ENCODE data around the gene SLC5A10.

Gene SLC5A10

DNA sequence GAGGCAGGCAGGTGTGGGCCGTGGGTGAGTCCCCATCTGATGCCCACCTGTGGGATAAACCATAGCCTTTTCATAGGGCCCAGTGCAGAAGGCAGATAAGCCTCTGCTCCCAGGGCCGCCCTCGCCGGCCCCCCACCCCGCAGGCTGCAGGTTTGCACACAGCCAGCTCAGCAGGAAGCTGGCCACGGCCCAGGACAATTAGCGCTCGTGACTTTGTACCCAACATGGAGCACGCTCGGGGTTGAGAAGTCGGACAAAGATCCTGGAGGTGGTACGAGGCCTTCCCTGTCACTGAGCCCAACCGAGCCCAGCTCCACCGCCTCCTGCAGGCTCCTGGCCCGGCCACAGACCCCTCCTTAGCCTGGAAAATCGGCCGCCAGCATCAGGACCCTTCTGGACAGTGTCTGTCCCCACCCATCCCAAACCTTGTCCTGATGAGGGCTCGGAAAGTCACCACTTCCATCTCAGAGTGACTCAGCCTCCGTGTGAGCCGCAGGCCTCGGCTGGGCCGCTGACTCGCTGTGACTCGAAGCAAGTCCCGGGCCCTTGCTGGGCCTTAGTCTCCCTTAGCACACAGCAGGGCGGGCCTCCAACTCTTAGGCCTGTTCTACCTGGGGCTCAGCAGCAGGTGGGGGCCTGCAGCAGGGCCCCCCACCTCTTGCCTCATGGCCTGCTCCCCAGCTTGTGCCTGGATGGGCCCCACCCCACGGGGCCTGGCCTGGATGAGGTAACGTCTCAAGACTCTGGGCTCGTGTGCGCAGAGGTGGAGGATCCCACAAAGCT, 29.9 kb downstream of the SLC5A10 start:
- TF ChIP-seq, protein P1, sequence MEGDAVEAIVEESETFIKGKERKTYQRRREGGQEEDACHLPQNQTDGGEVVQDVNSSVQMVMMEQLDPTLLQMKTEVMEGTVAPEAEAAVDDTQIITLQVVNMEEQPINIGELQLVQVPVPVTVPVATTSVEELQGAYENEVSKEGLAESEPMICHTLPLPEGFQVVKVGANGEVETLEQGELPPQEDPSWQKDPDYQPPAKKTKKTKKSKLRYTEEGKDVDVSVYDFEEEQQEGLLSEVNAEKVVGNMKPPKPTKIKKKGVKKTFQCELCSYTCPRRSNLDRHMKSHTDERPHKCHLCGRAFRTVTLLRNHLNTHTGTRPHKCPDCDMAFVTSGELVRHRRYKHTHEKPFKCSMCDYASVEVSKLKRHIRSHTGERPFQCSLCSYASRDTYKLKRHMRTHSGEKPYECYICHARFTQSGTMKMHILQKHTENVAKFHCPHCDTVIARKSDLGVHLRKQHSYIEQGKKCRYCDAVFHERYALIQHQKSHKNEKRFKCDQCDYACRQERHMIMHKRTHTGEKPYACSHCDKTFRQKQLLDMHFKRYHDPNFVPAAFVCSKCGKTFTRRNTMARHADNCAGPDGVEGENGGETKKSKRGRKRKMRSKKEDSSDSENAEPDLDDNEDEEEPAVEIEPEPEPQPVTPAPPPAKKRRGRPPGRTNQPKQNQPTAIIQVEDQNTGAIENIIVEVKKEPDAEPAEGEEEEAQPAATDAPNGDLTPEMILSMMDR (IDR thresholded peaks at IDR 0.05; ENCODE audit: borderline replicate concordance, control extremely low read depth, extremely low read depth, insufficient read depth, missing control alignments): no peak
- in situ Hi-C loops (cut with MboI; ENCODE audit: low sequenced_read_pairs, unreplicated experiment): no loop called here
- no peak for DNase-seq (ENCODE audit: low spot score)

DNA sequence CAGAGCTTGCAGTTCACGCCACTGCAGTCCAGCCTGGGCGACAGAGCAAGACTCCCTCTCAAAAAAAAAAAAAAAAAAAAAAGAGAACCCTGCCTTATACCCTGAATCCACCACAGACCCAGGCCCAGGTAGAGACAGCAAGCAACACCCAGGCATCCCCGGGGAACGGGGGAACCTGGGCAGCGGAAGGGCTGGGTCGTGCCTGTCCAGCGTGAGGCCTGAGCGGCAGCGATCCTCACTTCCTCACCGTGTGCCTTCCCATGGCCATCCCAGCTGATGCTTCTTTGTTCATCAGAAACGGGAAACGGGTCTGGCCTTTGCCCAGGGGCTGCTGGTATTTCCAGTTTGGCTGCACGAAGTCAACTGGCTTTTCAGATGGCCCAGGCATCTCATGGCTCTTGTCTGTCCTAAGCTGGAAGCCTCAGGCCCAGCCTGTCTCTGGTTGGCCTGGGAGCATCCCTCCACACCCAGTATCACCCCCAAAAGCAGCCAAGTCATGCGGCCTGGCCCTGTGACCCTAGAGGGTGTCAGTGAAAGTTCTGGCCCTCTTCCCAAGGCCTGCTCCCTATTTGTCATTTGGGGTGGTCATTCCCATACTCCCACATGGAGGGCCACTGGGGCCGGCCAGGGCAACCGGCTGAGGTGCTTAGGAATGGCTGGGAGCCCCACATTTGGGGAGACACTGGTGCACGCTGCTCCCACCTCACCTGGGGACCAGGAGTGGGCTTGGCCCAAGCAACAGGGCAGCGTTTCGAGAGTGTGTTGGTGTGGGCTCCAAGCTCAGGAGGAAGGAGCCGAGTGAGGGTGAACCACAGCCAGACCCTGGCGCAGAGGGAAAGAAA, 32.5 kb downstream of the SLC5A10 start:
- in situ Hi-C loops (cut with MboI; ENCODE audit: low sequenced_read_pairs, unreplicated experiment): no loop called here
- TF ChIP-seq, protein P1 (IDR thresholded peaks at IDR 0.05; ENCODE audit: borderline replicate concordance, control extremely low read depth, extremely low read depth, insufficient read depth, missing control alignments): no peak
- no peak for DNase-seq (ENCODE audit: low spot score)

DNA sequence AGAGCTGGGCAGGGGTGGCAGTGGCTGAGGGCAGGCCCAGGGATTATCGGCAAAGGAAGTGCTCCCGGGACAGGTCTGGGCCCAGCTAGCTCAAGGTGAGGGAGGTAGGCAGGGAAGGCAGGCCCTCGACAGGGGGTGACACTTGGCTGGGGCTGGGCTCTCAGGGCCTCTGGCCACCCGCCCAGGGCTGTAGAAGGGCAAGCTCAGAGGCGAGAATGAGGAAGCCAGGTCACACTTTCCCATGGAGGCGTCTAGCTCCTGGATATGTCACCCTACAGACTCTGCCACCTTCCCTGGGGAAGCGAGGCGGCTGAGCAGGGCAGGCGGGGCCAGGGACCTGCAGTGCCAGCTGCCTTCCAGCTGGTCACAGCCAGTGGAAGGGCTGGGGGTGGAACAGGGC, 33.5 kb downstream of the SLC5A10 start:
- in situ Hi-C loops (cut with MboI; ENCODE audit: low sequenced_read_pairs, unreplicated experiment): no loop called here
- TF ChIP-seq, protein P1 (IDR thresholded peaks at IDR 0.05; ENCODE audit: borderline replicate concordance, control extremely low read depth, extremely low read depth, insufficient read depth, missing control alignments): no peak
- no peak for DNase-seq (ENCODE audit: low spot score)

DNA sequence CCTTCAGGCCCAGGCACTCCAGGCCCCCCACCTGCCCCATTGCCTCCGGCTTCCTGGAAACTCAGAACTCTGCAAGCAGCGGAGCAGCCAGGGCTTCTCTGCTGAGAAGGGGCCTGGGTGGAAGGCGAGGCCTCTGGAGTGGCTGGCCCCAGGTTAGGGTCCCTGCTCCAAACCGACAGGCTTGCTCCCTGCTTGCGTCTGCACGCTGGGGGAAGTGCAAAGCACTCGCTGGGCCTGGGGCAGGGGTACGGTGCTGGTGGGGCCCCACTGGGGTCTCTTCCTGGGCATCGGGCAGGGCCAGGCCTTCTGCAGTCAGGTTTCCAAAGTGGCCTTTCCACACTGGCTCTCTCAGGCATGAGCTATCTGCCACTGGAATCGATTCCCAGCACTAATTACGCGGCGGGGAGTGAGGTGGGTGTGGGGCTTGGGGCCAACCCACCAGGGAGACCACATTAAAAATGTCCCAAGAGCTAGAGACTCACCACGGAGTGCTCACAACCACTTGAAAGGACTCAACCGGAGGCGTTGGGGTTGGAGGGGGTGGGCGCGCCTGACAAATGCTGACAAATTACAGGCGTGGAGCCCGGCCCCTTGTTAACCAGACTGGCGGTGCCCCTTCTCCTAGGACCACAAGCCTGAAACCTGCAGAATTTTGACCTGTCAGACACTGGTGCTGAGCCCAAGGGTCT, 34.7 kb downstream of the SLC5A10 start:
- in situ Hi-C loops (cut with MboI; ENCODE audit: low sequenced_read_pairs, unreplicated experiment): no loop called here
- TF ChIP-seq, protein P1 (IDR thresholded peaks at IDR 0.05; ENCODE audit: borderline replicate concordance, control extremely low read depth, extremely low read depth, insufficient read depth, missing control alignments): no peak
- no peak for DNase-seq (ENCODE audit: low spot score)

DNA sequence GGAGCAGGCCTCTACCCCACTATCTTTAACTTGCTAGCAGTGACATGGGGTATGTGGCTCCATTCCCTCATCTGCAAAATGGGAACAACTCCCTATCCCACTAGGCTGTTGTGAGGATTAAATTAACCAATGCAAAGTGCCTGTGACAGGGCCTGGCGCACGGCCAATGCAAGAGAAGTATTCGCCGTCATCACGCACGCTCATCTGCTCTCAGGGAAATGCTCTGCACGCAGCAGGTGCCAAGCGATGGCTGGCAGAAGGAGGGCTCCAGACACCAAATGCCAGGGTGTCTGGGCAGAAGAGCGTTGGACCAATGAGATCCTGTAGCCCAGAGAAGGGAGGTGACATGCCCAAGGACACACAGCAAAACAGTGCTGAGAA, 35.3 kb downstream of the SLC5A10 start:
- in situ Hi-C loops (cut with MboI; ENCODE audit: low sequenced_read_pairs, unreplicated experiment): no loop called here
- DNase-seq (ENCODE audit: low spot score): no peak
- TF ChIP-seq, protein P1 (IDR thresholded peaks at IDR 0.05; ENCODE audit: borderline replicate concordance, control extremely low read depth, extremely low read depth, insufficient read depth, missing control alignments): no peak

DNA sequence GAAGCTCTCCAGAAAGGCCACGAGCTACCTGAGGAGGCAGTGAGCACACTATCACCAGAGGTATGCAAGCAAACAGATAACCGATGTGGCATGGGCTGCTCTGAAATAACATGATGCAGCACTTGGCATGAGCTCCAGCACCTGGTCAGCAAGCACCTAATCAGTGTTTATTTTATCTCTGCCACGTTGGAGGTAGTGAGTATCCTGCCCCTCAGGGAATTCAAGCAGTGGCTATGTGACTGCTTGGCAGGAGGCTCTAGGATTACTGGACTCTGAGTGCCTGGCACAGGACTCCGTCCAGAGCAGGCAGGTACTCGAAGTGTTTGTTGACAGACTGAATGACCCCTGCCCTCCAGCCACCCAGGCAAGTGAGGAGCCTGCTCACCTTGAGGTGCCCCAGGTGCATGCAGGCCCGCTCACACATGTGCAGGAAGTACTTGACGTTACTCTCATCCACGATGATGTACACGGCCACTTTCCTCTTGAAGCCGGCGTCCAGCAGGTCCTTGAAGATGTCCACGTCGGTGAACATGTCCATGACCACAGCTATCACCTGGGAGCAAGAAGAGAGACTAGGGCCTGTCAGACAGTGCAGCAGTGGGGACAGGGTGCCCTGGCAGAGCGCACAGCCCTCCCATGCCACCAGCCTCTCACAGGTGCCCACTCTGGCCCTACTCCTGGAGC, 36.0 kb downstream of the SLC5A10 start:
- TF ChIP-seq, protein P1 (IDR thresholded peaks at IDR 0.05; ENCODE audit: borderline replicate concordance, control extremely low read depth, extremely low read depth, insufficient read depth, missing control alignments): no peak
- no peak for DNase-seq (ENCODE audit: low spot score)
- in situ Hi-C loops (cut with MboI; ENCODE audit: low sequenced_read_pairs, unreplicated experiment): no loop called here

All from GM13976 (cell line).